NCI-H2227 treated with DMSO at 0.1 percent for 48 hours (cell line): ENCODE data around the gene JUNB.
"Not testable (repeated sequence)": the region's sequence is repeated elsewhere in the genome, so short reads cannot be mapped to it uniquely, and the experiment has no call there.

Experiments
- DNase-seq: peaks from one replicate; lab custom pipeline; 2025; lab: John Stamatoyannopoulos, UW

Gene JUNB

GRCh38 chr19:12789098-12789903 is 2.0 kb upstream of the JUNB start:
- DNase-seq = no peak

- DNase-seq = peak; percentile 82
Measured at GRCh38 chr19:12789904-12790619, 1.2 kb upstream of the JUNB start.

- no peak for DNase-seq
Measured at GRCh38 chr19:12790628-12791344, 500 bp upstream of the JUNB start.

- no peak for DNase-seq
Measured at GRCh38 chr19:12792051-12792852, 966 bp downstream of the JUNB start.

GRCh38 chr19:12792853-12793289 is 1.6 kb downstream of the JUNB start:
- no peak for DNase-seq

GRCh38 chr19:12793290-12794195 is 2.3 kb downstream of the JUNB start:
- peak; percentile 81 for DNase-seq

- DNase-seq = no peak
Measured at GRCh38 chr19:12794196-12794941, 3.1 kb downstream of the JUNB start.

GRCh38 chr19:12794971-12795381 is 3.7 kb downstream of the JUNB start:
- no peak for DNase-seq

- DNase-seq = peak; percentile 61
Measured at GRCh38 chr19:12796146-12797071, 5.1 kb downstream of the JUNB start.

GRCh38 chr19:12797141-12797587 is 5.9 kb downstream of the JUNB start:
- no peak for DNase-seq

GRCh38 chr19:12797607-12798006 is 6.3 kb downstream of the JUNB start:
- not testable (repeated sequence) for DNase-seq

GRCh38 chr19:12799742-12800465 is 8.6 kb downstream of the JUNB start:
- DNase-seq = no peak

GRCh38 chr19:12800466-12800770 is 9.1 kb downstream of the JUNB start:
- no peak for DNase-seq

- no peak for DNase-seq
Measured at GRCh38 chr19:12800923-12801465, 9.7 kb downstream of the JUNB start.

- peak; percentile 34 for DNase-seq
Measured at GRCh38 chr19:12801466-12802266, 10.4 kb downstream of the JUNB start, which contains the start of the genes PRDX2 and THSD8. Gene PRDX2, minus strand, starts transcription at chr19:12801800. Its CDS starts 539 bp downstream, at chr19:12801261. Gene THSD8, plus strand, starts transcription at chr19:12802069. Its CDS starts 3 bp downstream, at chr19:12802072.

GRCh38 chr19:12802267-12803106 is 11.2 kb downstream of the JUNB start:
- no peak for DNase-seq
